ENCODE measurements around the gene UTP3.
A peak's percentile ranks its signal among the peaks of the same experiment; 100 is the strongest.

The UTP3 gene

GRCh38 chr4:70704931-70705182 lies 16.5 kb downstream of the UTP3 start:
- H3K4me1 ChIP-seq (ENCODE audit: control insufficient read depth in 2 of 2, insufficient read depth in 2 of 2, low read length in 2 of 2) = peaks cover 12 to 18% of the 10 kb centered on the region in 2 donors
- peak overlapping the region; percentile 80 to 89 for H3K4me3 ChIP-seq (ENCODE audit: low read length in 2 of 2)
- H3K36me3 ChIP-seq (ENCODE audit: control insufficient read depth in 2 of 2, insufficient read depth in 2 of 2, low read length in 2 of 2) = no peaks in the 10 kb centered on the region
- no peaks in the 10 kb centered on the region for H3K27me3 ChIP-seq (ENCODE audit: control insufficient read depth in 2 of 2, insufficient read depth in 2 of 2, low read length in 2 of 2)
- H3K27ac ChIP-seq (ENCODE audit: low read depth in 2 of 2, low read length in 2 of 2) = peak overlapping the region; percentile 86 to 89
- no peaks in the 10 kb centered on the region for H3K9me3 ChIP-seq (ENCODE audit: control insufficient read depth in 2 of 2, low read length in 2 of 2)
- H3K9ac ChIP-seq (ENCODE audit: low read depth in 1 of 2, low read length in 2 of 2) = peak overlapping the region; percentile 64 to 79

GRCh38 chr4:70705183-70706043 lies 17.1 kb downstream of the UTP3 start:
- H3K27me3 ChIP-seq (ENCODE audit: control insufficient read depth in 2 of 2, insufficient read depth in 2 of 2, low read length in 2 of 2) = no peaks in the 10 kb centered on the region
- H3K4me1 ChIP-seq (ENCODE audit: control insufficient read depth in 2 of 2, insufficient read depth in 2 of 2, low read length in 2 of 2) = peaks cover 12 to 18% of the 10 kb centered on the region in 2 donors
- H3K27ac ChIP-seq (ENCODE audit: low read depth in 2 of 2, low read length in 2 of 2) = peak overlapping the region; percentile 86 to 89
- peak overlapping the region; percentile 80 to 89 for H3K4me3 ChIP-seq (ENCODE audit: low read length in 2 of 2)
- no peaks in the 10 kb centered on the region for H3K36me3 ChIP-seq (ENCODE audit: control insufficient read depth in 2 of 2, insufficient read depth in 2 of 2, low read length in 2 of 2)
- H3K9ac ChIP-seq (ENCODE audit: low read depth in 1 of 2, low read length in 2 of 2) = peak overlapping the region; percentile 64 to 79
- H3K9me3 ChIP-seq (ENCODE audit: control insufficient read depth in 2 of 2, low read length in 2 of 2) = no peaks in the 10 kb centered on the region

GRCh38 chr4:70706044-70706461 lies 17.7 kb downstream of the UTP3 start:
- H3K9ac ChIP-seq (ENCODE audit: low read depth in 1 of 2, low read length in 2 of 2) = peak overlapping the region; percentile 64 to 79
- peak overlapping the region; percentile 80 to 89 for H3K4me3 ChIP-seq (ENCODE audit: low read length in 2 of 2)
- peaks cover 12 to 18% of the 10 kb centered on the region in 2 donors for H3K4me1 ChIP-seq (ENCODE audit: control insufficient read depth in 2 of 2, insufficient read depth in 2 of 2, low read length in 2 of 2)

GRCh38 chr4:70706516-70706915 lies 18.2 kb downstream of the UTP3 start:
- H3K9ac ChIP-seq (ENCODE audit: low read depth in 1 of 2, low read length in 2 of 2) = peak overlapping the region in 1 of 2 donors; percentile 64
- no peaks in the 10 kb centered on the region for H3K9me3 ChIP-seq (ENCODE audit: control insufficient read depth in 2 of 2, low read length in 2 of 2)
- H3K4me1 ChIP-seq (ENCODE audit: control insufficient read depth in 2 of 2, insufficient read depth in 2 of 2, low read length in 2 of 2) = peaks cover 12 to 18% of the 10 kb centered on the region in 2 donors
- H3K36me3 ChIP-seq (ENCODE audit: control insufficient read depth in 2 of 2, insufficient read depth in 2 of 2, low read length in 2 of 2) = no peaks in the 10 kb centered on the region
- no peaks in the 10 kb centered on the region for H3K27me3 ChIP-seq (ENCODE audit: control insufficient read depth in 2 of 2, insufficient read depth in 2 of 2, low read length in 2 of 2)
- H3K4me3 ChIP-seq (ENCODE audit: low read length in 2 of 2) = peak overlapping the region; percentile 80 to 89
- no peak overlapping the region for H3K27ac ChIP-seq (ENCODE audit: low read depth in 2 of 2, low read length in 2 of 2)

More at GRCh38 chr4:70706044-70706461, 17.7 kb downstream of the UTP3 start:
- Histone ChIP-seq H3K9me3 (ENCODE audit: control insufficient read depth in 2 of 2, low read length in 2 of 2) (no peaks in the 10 kb centered on the region), H3K27me3 (ENCODE audit: control insufficient read depth in 2 of 2, insufficient read depth in 2 of 2, low read length in 2 of 2) (no peaks in the 10 kb centered on the region), H3K36me3 (ENCODE audit: control insufficient read depth in 2 of 2, insufficient read depth in 2 of 2, low read length in 2 of 2) (no peaks in the 10 kb centered on the region), H3K27ac (ENCODE audit: low read depth in 2 of 2, low read length in 2 of 2) (peak overlapping the region; percentile 86 to 89)

- Histone ChIP-seq H3K4me3 (ENCODE audit: low read length in 2 of 2) (no peak overlapping the region), H3K4me1 (ENCODE audit: control insufficient read depth in 2 of 2, insufficient read depth in 2 of 2, low read length in 2 of 2) (peaks cover 10 to 14% of the 10 kb centered on the region in 2 donors), H3K36me3 (ENCODE audit: control insufficient read depth in 2 of 2, insufficient read depth in 2 of 2, low read length in 2 of 2) (no peaks in the 10 kb centered on the region), H3K27ac (ENCODE audit: low read depth in 2 of 2, low read length in 2 of 2) (no peak overlapping the region), H3K9me3 (ENCODE audit: control insufficient read depth in 2 of 2, low read length in 2 of 2) (no peaks in the 10 kb centered on the region), H3K27me3 (ENCODE audit: control insufficient read depth in 2 of 2, insufficient read depth in 2 of 2, low read length in 2 of 2) (no peaks in the 10 kb centered on the region), H3K9ac (ENCODE audit: low read depth in 1 of 2, low read length in 2 of 2) (no peak overlapping the region)
Observed at GRCh38 chr4:70709611-70710205, 21.4 kb downstream of the UTP3 start.

- Histone ChIP-seq H3K4me3 (ENCODE audit: low read length in 2 of 2) (no peak overlapping the region), H3K9ac (ENCODE audit: low read depth in 1 of 2, low read length in 2 of 2) (no peak overlapping the region)
Observed at GRCh38 chr4:70711599-70711998, 23.3 kb downstream of the UTP3 start.

GRCh38 chr4:70712150-70712549 lies 23.8 kb downstream of the UTP3 start:
- Histone ChIP-seq H3K27ac (ENCODE audit: low read depth in 2 of 2, low read length in 2 of 2) (no peak overlapping the region), H3K4me3 (ENCODE audit: low read length in 2 of 2) (no peak overlapping the region)

More at GRCh38 chr4:70711599-70711998, 23.3 kb downstream of the UTP3 start:
- H3K36me3 ChIP-seq (ENCODE audit: control insufficient read depth in 2 of 2, insufficient read depth in 2 of 2, low read length in 2 of 2) = no peaks in the 10 kb centered on the region
- H3K9me3 ChIP-seq (ENCODE audit: control insufficient read depth in 2 of 2, low read length in 2 of 2) = no peaks in the 10 kb centered on the region
- H3K4me1 ChIP-seq (ENCODE audit: control insufficient read depth in 2 of 2, insufficient read depth in 2 of 2, low read length in 2 of 2) = peaks cover 1 to 7% of the 10 kb centered on the region in 2 donors
- H3K27ac ChIP-seq (ENCODE audit: low read depth in 2 of 2, low read length in 2 of 2) = no peak overlapping the region
- no peaks in the 10 kb centered on the region for H3K27me3 ChIP-seq (ENCODE audit: control insufficient read depth in 2 of 2, insufficient read depth in 2 of 2, low read length in 2 of 2)

GRCh38 chr4:70712604-70713452 lies 24.5 kb downstream of the UTP3 start:
- Histone ChIP-seq H3K36me3 (ENCODE audit: control insufficient read depth in 2 of 2, insufficient read depth in 2 of 2, low read length in 2 of 2) (no peaks in the 10 kb centered on the region), H3K4me1 (ENCODE audit: control insufficient read depth in 2 of 2, insufficient read depth in 2 of 2, low read length in 2 of 2) (peaks cover 0 to 6% of the 10 kb centered on the region in 2 donors), H3K9me3 (ENCODE audit: control insufficient read depth in 2 of 2, low read length in 2 of 2) (no peaks in the 10 kb centered on the region), H3K4me3 (ENCODE audit: low read length in 2 of 2) (no peak overlapping the region), H3K9ac (ENCODE audit: low read depth in 1 of 2, low read length in 2 of 2) (no peak overlapping the region), H3K27me3 (ENCODE audit: control insufficient read depth in 2 of 2, insufficient read depth in 2 of 2, low read length in 2 of 2) (no peaks in the 10 kb centered on the region), H3K27ac (ENCODE audit: low read depth in 2 of 2, low read length in 2 of 2) (peak overlapping the region in 1 of 2 donors; percentile 46)

More at GRCh38 chr4:70712150-70712549, 23.8 kb downstream of the UTP3 start:
- H3K4me1 ChIP-seq (ENCODE audit: control insufficient read depth in 2 of 2, insufficient read depth in 2 of 2, low read length in 2 of 2) = peaks cover 0 to 6% of the 10 kb centered on the region in 2 donors
- no peak overlapping the region for H3K9ac ChIP-seq (ENCODE audit: low read depth in 1 of 2, low read length in 2 of 2)
- H3K9me3 ChIP-seq (ENCODE audit: control insufficient read depth in 2 of 2, low read length in 2 of 2) = no peaks in the 10 kb centered on the region
- H3K27me3 ChIP-seq (ENCODE audit: control insufficient read depth in 2 of 2, insufficient read depth in 2 of 2, low read length in 2 of 2) = no peaks in the 10 kb centered on the region
- no peaks in the 10 kb centered on the region for H3K36me3 ChIP-seq (ENCODE audit: control insufficient read depth in 2 of 2, insufficient read depth in 2 of 2, low read length in 2 of 2)

- Histone ChIP-seq H3K27me3 (ENCODE audit: control insufficient read depth in 2 of 2, insufficient read depth in 2 of 2, low read length in 2 of 2) (no peaks in the 10 kb centered on the region), H3K4me3 (ENCODE audit: low read length in 2 of 2) (no peak overlapping the region), H3K9ac (ENCODE audit: low read depth in 1 of 2, low read length in 2 of 2) (no peak overlapping the region), H3K9me3 (ENCODE audit: control insufficient read depth in 2 of 2, low read length in 2 of 2) (no peaks in the 10 kb centered on the region), H3K27ac (ENCODE audit: low read depth in 2 of 2, low read length in 2 of 2) (peak overlapping the region in 1 of 2 donors; percentile 46), H3K4me1 (ENCODE audit: control insufficient read depth in 2 of 2, insufficient read depth in 2 of 2, low read length in 2 of 2) (peaks cover 0 to 6% of the 10 kb centered on the region in 2 donors), H3K36me3 (ENCODE audit: control insufficient read depth in 2 of 2, insufficient read depth in 2 of 2, low read length in 2 of 2) (no peaks in the 10 kb centered on the region)
Observed at GRCh38 chr4:70713453-70714078, 25.2 kb downstream of the UTP3 start.
